ENCODE results near the gene TBXAS1. TPM values are rescaled to one million over a fixed set of nuclear protein-coding genes. Genes with fewer than 3 reads are reported as not detected.

Gene TBXAS1
- total and polyA plus RNA-seq, 11 donors: 2.0 to 32.0 (median 4.7) TPM

DNA sequence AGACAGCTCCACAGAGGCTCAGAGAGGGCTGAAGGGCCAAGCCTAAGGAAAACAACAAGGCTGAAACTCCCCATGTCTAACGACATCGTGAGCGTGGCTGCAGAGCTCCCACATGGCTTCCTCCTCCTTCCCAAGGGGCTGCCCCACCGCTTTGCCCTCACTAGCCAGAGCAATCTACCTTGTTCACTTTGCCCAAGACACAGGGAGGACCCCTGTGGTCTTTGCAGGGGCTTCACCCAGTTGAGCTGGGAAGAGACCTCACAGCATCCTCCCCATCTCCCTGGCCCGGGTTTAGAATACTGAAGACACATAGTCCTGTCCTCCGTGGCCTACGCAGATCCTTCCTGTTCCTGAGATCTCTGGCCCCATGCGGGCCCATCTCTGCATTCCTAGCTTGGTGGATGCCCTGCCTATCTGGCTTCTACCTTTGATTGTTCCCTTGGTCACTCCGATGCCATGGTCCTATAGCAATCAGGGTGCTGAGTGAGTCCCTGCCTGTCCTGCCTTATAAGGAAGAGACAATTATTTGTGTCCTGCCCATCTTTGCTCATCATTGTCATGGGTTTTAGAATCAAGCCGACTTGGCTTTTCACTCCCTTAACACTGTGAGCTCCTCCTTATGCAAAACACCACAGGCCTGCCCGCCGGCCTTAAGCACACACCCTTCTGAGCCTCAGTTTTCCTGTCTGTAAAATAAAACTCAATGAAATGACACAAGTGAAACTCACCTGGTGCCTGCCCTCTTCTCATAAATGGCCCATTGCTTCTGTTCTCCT lies 160.5 kb downstream of the TBXAS1 start:
- Histone ChIP-seq H3K4me3 (no peak overlapping the region), H3K27ac (no peak overlapping the region), H3K27me3 (no peaks in the 10 kb centered on the region), H3K4me1 (peaks cover 0 to 9% (median 0%) of the 10 kb centered on the region in 12 donors), H3K9me3 (no peaks in the 10 kb centered on the region), H3K36me3 (no peaks in the 10 kb centered on the region)
- 86 to 94% (median 88%) methylated on average over 12 of the region's 12 CpGs for WGBS, 4 donors
- intact Hi-C loops (cut with DNase I): loop anchor here in 2 of 10 donors (10.0 kb wide), 2 partner anchors 175 to 215 kb away; partner anchors contain the start of gene HIPK2 (in 1 of the 2)
- ATAC-seq (no peak), DNase-seq (no peak)
- TF ChIP-seq, protein P1, sequence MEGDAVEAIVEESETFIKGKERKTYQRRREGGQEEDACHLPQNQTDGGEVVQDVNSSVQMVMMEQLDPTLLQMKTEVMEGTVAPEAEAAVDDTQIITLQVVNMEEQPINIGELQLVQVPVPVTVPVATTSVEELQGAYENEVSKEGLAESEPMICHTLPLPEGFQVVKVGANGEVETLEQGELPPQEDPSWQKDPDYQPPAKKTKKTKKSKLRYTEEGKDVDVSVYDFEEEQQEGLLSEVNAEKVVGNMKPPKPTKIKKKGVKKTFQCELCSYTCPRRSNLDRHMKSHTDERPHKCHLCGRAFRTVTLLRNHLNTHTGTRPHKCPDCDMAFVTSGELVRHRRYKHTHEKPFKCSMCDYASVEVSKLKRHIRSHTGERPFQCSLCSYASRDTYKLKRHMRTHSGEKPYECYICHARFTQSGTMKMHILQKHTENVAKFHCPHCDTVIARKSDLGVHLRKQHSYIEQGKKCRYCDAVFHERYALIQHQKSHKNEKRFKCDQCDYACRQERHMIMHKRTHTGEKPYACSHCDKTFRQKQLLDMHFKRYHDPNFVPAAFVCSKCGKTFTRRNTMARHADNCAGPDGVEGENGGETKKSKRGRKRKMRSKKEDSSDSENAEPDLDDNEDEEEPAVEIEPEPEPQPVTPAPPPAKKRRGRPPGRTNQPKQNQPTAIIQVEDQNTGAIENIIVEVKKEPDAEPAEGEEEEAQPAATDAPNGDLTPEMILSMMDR (IDR thresholded peaks at IDR 0.05): no peak
- TF ChIP-seq POLR2A (IDR thresholded peaks at IDR 0.05): no peak

DNA sequence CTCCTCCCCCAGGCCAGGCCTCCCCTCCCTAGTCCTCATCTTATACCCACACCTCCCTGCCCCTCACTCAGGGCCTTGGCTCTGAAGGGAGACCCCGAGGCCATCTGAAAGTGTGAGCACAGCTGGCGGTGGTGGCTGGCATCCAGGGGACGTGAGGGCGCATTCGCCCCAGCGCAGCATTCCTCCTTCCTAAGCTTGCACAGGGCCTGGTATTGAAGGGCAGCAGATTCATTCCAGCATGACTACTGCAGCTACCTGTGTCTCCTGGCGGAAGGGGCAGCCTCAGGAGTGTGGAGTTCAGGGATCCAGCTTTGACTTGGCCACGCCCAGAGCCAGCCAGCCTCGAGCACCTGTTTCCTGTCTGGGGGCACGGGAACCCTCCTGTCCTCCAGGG lies 161.1 kb downstream of the TBXAS1 start:
- Histone ChIP-seq H3K36me3 (no peaks in the 10 kb centered on the region), H3K27ac (no peak overlapping the region), H3K27me3 (no peaks in the 10 kb centered on the region), H3K4me1 (peaks cover 0 to 9% (median 0%) of the 10 kb centered on the region in 12 donors), H3K9me3 (no peaks in the 10 kb centered on the region), H3K4me3 (no peak overlapping the region)
- DNase-seq: no peak
- 83 to 88% (median 87%) methylated on average over 10 of the region's 10 CpGs for WGBS, 4 donors
- TF ChIP-seq, protein P1 (IDR thresholded peaks at IDR 0.05): no peak
- no peak for TF ChIP-seq POLR2A (IDR thresholded peaks at IDR 0.05)
- ATAC-seq: no peak
- intact Hi-C loops (cut with DNase I): loop anchor here in 2 of 10 donors (10.0 kb wide), 2 partner anchors 175 to 215 kb away; partner anchors contain the start of gene HIPK2 (in 1 of the 2)

DNA sequence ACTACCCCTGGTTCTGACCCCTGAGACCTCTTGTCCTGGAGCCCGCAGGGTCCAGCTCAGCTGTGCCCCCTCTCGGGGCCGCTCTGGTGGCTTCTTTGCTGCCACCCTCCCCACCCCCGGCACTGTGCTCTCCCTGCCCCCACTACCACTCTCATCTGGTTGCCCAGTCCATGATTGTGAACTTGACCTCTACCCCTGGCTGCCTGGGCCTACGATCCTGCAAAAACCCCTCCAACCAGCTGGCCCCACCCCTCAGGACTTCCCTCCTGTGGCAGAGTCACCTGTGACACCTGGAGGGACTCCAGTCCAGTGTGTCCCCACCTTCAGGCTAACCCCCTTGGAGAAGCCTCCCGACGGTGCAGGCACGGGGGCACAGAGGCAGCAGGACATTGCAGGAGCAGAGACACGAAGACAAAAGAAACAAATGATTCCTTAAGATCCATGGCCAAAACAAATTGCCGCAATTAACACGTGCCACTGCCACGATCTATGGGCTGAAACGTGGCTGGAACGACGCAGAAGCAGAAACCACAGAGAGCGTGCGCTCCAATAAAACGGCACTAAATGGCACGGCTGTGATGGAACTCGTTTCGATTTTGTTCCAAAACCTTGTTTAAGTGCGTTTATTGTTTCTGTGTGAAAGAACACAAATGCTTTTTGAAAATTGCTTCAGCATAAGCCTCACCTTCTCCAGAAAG lies 161.7 kb downstream of the TBXAS1 start:
- 95 to 97% (median 96%) methylated on average over 22 of the region's 22 CpGs for whole genome bisulfite sequencing, 4 donors
- no peak for ATAC-seq
- intact Hi-C loops (cut with DNase I): loop anchor here in 2 of 10 donors (10.0 kb wide), 2 partner anchors 176 to 216 kb away; partner anchors contain the start of gene HIPK2 (in 1 of the 2)
- no peaks in the 10 kb centered on the region for H3K27me3 ChIP-seq
- no peak overlapping the region for H3K4me3 ChIP-seq
- DNase-seq: no peak
- H3K9me3 ChIP-seq: no peaks in the 10 kb centered on the region
- peaks cover 0 to 9% (median 0%) of the 10 kb centered on the region in 12 donors for H3K4me1 ChIP-seq
- no peak for TF ChIP-seq POLR2A (IDR thresholded peaks at IDR 0.05)
- TF ChIP-seq, protein P1 (IDR thresholded peaks at IDR 0.05): no peak
- H3K27ac ChIP-seq: no peak overlapping the region
- no peaks in the 10 kb centered on the region for H3K36me3 ChIP-seq

DNA sequence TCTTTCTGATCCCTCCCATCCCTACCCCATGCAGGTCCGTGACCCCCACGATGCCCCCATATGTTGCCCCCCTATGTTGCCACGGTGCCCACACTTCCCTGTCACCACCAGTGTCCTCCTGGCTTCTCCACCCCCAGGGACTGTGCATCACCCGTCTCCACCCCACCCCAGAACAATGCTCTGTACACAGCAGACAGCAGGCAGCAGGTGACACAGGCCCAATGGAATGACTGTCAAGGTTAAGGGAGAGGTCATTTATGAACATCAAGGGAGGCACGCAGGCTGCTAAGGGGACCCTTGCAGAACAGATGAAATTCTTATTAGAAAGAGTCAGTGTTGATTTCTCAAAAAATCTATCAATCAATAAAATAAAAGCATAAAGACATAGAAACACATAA lies 162.2 kb downstream of the TBXAS1 start:
- no peak for ATAC-seq
- Histone ChIP-seq H3K9me3 (no peaks in the 10 kb centered on the region), H3K4me3 (no peak overlapping the region), H3K4me1 (peaks cover 0 to 9% (median 0%) of the 10 kb centered on the region in 12 donors), H3K27ac (no peak overlapping the region), H3K36me3 (no peaks in the 10 kb centered on the region), H3K27me3 (no peaks in the 10 kb centered on the region)
- TF ChIP-seq POLR2A (IDR thresholded peaks at IDR 0.05): no peak
- TF ChIP-seq, protein P1 (IDR thresholded peaks at IDR 0.05): no peak
- intact Hi-C loops (cut with DNase I): loop anchor here in 2 of 10 donors (10.0 kb wide), 2 partner anchors 176 to 216 kb away; partner anchors contain the start of gene HIPK2 (in 1 of the 2)
- WGBS, 4 donors: 77 to 88% (median 84%) methylated on average over 5 of the region's 5 CpGs
- DNase-seq: no peak

All from heart left ventricle (tissue), 16 donors.